ENCODE data around the gene ZNFX1. TPM values are rescaled to one million over a fixed set of nuclear protein-coding genes. Genes with fewer than 3 reads are reported as not detected.

Gene ZNFX1
- total and polyA plus RNA-seq, 9 of the 15 experiments (the other 6 are each of a cell fraction or from before 2014, with no cell fraction given) = 3.8 to 13.8 (median 10.3) TPM

DNA sequence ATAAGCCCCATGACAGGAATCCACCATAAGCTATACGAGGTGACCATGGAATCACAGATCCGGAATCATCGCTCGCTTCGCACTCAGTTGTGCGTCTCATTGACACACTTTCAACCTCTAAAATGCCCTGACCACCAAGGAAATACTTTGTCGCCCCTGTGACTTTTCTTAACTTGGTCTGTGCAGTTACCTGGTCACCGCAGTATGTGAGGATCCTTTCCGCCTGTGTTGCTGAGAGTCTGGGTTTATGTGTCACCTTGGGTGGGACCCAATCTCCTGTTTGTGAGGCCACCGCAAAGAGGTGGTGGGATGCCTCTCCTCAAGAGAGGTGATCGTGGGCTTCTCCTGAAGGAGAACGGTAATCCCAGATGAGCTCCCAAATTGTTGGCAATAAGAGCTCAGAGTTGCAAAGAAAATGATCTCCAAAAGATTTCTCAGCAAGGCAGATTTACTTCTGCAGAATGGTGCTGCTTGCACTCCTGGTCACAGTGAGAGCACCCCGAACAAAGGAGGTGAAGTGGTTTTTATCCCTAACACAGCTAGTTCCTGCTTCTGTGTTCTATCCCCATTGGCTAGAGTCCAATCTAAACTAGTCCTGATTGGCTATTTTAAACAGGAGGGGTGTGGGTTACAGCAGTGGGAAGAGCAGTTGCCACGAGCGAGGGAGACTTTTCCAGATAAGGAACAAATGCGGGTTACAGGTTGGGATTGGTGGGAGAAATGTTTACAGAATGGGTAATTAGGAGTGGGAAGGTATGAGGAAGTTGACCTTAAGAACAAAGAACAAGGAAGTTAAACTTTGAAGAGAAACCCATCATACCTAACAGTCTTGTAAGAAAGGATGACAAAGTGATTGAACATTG lies 9.1 kb upstream of the ZNFX1 start (continued):
- TF ChIP-seq, protein P1, sequence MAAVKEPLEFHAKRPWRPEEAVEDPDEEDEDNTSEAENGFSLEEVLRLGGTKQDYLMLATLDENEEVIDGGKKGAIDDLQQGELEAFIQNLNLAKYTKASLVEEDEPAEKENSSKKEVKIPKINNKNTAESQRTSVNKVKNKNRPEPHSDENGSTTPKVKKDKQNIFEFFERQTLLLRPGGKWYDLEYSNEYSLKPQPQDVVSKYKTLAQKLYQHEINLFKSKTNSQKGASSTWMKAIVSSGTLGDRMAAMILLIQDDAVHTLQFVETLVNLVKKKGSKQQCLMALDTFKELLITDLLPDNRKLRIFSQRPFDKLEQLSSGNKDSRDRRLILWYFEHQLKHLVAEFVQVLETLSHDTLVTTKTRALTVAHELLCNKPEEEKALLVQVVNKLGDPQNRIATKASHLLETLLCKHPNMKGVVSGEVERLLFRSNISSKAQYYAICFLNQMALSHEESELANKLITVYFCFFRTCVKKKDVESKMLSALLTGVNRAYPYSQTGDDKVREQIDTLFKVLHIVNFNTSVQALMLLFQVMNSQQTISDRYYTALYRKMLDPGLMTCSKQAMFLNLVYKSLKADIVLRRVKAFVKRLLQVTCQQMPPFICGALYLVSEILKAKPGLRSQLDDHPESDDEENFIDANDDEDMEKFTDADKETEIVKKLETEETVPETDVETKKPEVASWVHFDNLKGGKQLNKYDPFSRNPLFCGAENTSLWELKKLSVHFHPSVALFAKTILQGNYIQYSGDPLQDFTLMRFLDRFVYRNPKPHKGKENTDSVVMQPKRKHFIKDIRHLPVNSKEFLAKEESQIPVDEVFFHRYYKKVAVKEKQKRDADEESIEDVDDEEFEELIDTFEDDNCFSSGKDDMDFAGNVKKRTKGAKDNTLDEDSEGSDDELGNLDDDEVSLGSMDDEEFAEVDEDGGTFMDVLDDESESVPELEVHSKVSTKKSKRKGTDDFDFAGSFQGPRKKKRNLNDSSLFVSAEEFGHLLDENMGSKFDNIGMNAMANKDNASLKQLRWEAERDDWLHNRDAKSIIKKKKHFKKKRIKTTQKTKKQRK (IDR thresholded peaks at IDR 0.05; ENCODE audit: borderline replicate concordance, low read depth, low read length) = no peak
- TF ChIP-seq GTF2A2 (tag; IDR thresholded peaks at IDR 0.05) = no peak
- peak; percentile 96 for TF ChIP-seq ZNF561 (CRISPR knock-in tag; conservative IDR thresholded peaks at IDR 0.05)
- no peak for TF ChIP-seq NFIX (CRISPR knock-in tag; IDR thresholded peaks at IDR 0.05; ENCODE audit: low read depth)
- TF ChIP-seq, protein P2, sequence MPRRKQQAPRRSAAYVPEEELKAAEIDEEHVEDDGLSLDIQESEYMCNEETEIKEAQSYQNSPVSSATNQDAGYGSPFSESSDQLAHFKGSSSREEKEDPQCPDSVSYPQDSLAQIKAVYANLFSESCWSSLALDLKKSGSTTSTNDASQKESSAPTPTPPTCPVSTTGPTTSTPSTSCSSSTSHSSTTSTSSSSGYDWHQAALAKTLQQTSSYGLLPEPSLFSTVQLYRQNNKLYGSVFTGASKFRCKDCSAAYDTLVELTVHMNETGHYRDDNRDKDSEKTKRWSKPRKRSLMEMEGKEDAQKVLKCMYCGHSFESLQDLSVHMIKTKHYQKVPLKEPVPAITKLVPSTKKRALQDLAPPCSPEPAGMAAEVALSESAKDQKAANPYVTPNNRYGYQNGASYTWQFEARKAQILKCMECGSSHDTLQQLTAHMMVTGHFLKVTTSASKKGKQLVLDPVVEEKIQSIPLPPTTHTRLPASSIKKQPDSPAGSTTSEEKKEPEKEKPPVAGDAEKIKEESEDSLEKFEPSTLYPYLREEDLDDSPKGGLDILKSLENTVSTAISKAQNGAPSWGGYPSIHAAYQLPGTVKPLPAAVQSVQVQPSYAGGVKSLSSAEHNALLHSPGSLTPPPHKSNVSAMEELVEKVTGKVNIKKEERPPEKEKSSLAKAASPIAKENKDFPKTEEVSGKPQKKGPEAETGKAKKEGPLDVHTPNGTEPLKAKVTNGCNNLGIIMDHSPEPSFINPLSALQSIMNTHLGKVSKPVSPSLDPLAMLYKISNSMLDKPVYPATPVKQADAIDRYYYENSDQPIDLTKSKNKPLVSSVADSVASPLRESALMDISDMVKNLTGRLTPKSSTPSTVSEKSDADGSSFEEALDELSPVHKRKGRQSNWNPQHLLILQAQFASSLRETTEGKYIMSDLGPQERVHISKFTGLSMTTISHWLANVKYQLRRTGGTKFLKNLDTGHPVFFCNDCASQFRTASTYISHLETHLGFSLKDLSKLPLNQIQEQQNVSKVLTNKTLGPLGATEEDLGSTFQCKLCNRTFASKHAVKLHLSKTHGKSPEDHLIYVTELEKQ (CRISPR knock-in tag; IDR thresholded peaks at IDR 0.05) = no peak
- no peak for TF ChIP-seq RBBP5 (IDR thresholded peaks at IDR 0.05; ENCODE audit: borderline replicate concordance, insufficient read depth, low read length, poor library complexity, severe bottlenecking)
- TF ChIP-seq ZNF586 (CRISPR knock-in tag; conservative IDR thresholded peaks at IDR 0.05) = no peak
- TF ChIP-seq MAFK (IDR thresholded peaks at IDR 0.05; ENCODE audit: low read length) = no peak
- TF ChIP-seq, protein P3, sequence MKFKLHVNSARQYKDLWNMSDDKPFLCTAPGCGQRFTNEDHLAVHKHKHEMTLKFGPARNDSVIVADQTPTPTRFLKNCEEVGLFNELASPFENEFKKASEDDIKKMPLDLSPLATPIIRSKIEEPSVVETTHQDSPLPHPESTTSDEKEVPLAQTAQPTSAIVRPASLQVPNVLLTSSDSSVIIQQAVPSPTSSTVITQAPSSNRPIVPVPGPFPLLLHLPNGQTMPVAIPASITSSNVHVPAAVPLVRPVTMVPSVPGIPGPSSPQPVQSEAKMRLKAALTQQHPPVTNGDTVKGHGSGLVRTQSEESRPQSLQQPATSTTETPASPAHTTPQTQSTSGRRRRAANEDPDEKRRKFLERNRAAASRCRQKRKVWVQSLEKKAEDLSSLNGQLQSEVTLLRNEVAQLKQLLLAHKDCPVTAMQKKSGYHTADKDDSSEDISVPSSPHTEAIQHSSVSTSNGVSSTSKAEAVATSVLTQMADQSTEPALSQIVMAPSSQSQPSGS (CRISPR knock-in tag; IDR thresholded peaks at IDR 0.05) = no peak
- TF ChIP-seq RB1 (IDR thresholded peaks at IDR 0.05; ENCODE audit: low read depth) = no peak
- no peak for TF ChIP-seq SP1 (CRISPR knock-in tag; IDR thresholded peaks at IDR 0.05)
- no peak for TF ChIP-seq SRSF1 (IDR thresholded peaks at IDR 0.05; ENCODE audit: low read depth, low read length)
- TF ChIP-seq ARID2 (IDR thresholded peaks at IDR 0.05) = no peak
- no peak for TF ChIP-seq XRCC4 (IDR thresholded peaks at IDR 0.05; ENCODE audit: extremely low read depth, insufficient read depth, insufficient read length)
- no peak for TF ChIP-seq TAL1 (IDR thresholded peaks at IDR 0.05)
- TF ChIP-seq, protein P4, sequence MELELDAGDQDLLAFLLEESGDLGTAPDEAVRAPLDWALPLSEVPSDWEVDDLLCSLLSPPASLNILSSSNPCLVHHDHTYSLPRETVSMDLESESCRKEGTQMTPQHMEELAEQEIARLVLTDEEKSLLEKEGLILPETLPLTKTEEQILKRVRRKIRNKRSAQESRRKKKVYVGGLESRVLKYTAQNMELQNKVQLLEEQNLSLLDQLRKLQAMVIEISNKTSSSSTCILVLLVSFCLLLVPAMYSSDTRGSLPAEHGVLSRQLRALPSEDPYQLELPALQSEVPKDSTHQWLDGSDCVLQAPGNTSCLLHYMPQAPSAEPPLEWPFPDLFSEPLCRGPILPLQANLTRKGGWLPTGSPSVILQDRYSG (tag; conservative IDR thresholded peaks at IDR 0.05; ENCODE audit: low read depth) = no peak
- TF ChIP-seq EZH2 (IDR thresholded peaks at IDR 0.05; ENCODE audit: borderline replicate concordance, low read depth, low read length) = no peak
- TF ChIP-seq ZNF165 (CRISPR knock-in tag; IDR thresholded peaks at IDR 0.05; ENCODE audit: borderline replicate concordance) = no peak
